Panc1 (cell line): ENCODE results near the gene TMEM163. TPM values are rescaled to one million over a fixed set of nuclear protein-coding genes. Genes with fewer than 3 reads are reported as not detected.

Source experiments
- ATAC-seq: fragments of 200-7000 bp; cut with Tn5 transposase; 2 replicates; pipeline ENCODE4 v1.9.1; 2020; ENCODE audit warnings: mild to moderate bottlenecking, moderate library complexity
- BruUV-seq: library from RNA; stranded (reverse); fragments of 400-500 nt; replicated peaks from 2 replicates; lab custom pipeline; 2021; lab: Mats Ljungman, UMichigan
- CTCF ChIA-PET: fragments of 300-600 bp; sonication (Branson Sonifier 250); formaldehyde crosslinking; loops from one replicate; lab custom pipeline; 2022; ENCODE audit warnings: antibody characterized with exemption; lab: Charles Lee
- POLR2A ChIA-PET: fragments of 300-600 bp; sonication (Branson Sonifier 250); formaldehyde crosslinking; loops from one replicate; lab custom pipeline; 2022; ENCODE audit warnings: antibody characterized with exemption; lab: Charles Lee
- DNase-seq: peaks from one replicate; pipeline ENCODE4 v3.0.0-alpha.2; 2010; ENCODE audit warnings: low read depth, low spot score
- H3K27ac ChIP-seq: 2 replicates; pipeline ENCODE4 v1.5.1; 2011; ENCODE audit warnings: mild to moderate bottlenecking, low read length, inconsistent platforms
- H3K27me3 ChIP-seq: fragments of 200-500 bp; sonication (Bioruptor generic); 2 replicates; pipeline ENCODE4 v1.6.0; 2014; ENCODE audit warnings: low read length, inconsistent platforms; ENCODE audit not compliant: control insufficient read depth, insufficient read depth
- H3K36me3 ChIP-seq: fragments of 200-500 bp; sonication (Bioruptor generic); 2 replicates; pipeline ENCODE4 v1.5.1; 2014; ENCODE audit warnings: inconsistent platforms, mild to moderate bottlenecking, low read length, moderate library complexity; ENCODE audit not compliant: control insufficient read depth, insufficient read depth
- H3K4me1 ChIP-seq: 2 replicates; pipeline ENCODE4 v1.5.1; 2011; ENCODE audit warnings: inconsistent platforms, mild to moderate bottlenecking, low read length, moderate library complexity; ENCODE audit not compliant: control insufficient read depth, insufficient read depth
- H3K4me3 ChIP-seq, 2 experiments: 2 replicates each; pipeline ENCODE4 v1.5.1; 2011 to 2012; ENCODE audit warnings: low read depth in 2 of 2, low read length in 2 of 2, mild to moderate bottlenecking in 2 of 2, inconsistent platforms in 1 of 2, moderate library complexity in 1 of 2
- H3K9me3 ChIP-seq: fragments of 200-500 bp; sonication (Bioruptor generic); 2 replicates; pipeline ENCODE4 v1.5.1; 2014; ENCODE audit warnings: low read depth, mild to moderate bottlenecking, inconsistent platforms, low read length, moderate library complexity; ENCODE audit not compliant: control insufficient read depth, insufficient read depth
- CTCF ChIP-seq: fragments of 450-650 bp; IDR thresholded peaks from 2 replicates; pipeline ENCODE4 v1.5.1; 2017; ENCODE audit warnings: mild to moderate bottlenecking
- POLR2AphosphoS5 ChIP-seq: IDR thresholded peaks from 2 replicates; pipeline ENCODE4 v1.6.1; 2012; ENCODE audit warnings: mild to moderate bottlenecking, low read depth, low read length, moderate library complexity
- SIN3A ChIP-seq: IDR thresholded peaks from 2 replicates; pipeline ENCODE4 v1.6.1; 2012; ENCODE audit warnings: low read depth, mild to moderate bottlenecking, low read length, moderate library complexity, borderline replicate concordance; ENCODE audit not compliant: insufficient read depth
- TCF7L2 ChIP-seq: IDR thresholded peaks from 2 replicates; pipeline ENCODE4 v1.6.1; 2011; ENCODE audit warnings: mild to moderate bottlenecking, low read depth, low read length, inconsistent platforms
- in situ Hi-C: cut with HindIII; loops from 2 replicates; pipeline ENCODE4 v1.10.0; 2016; ENCODE audit warnings: low sequenced_read_pairs, low pct_unique_long_range_greater_than_20kb
- intact Hi-C: fragments of 100-400 bp; cut with micrococcal nuclease; formaldehyde crosslinking; loops from one replicate; pipeline ENCODE4 v1.10.0; 2022; ENCODE audit not compliant: unreplicated experiment
- total RNA-seq: library from RNA; stranded (reverse); gene quantifications from one replicate; pipeline ENCODE4 v1.2.1, GENCODE V29; 2021; ENCODE audit not compliant: unreplicated experiment
- TF ChIP-seq, protein P1 (sequence below), 2 experiments: IDR thresholded peaks; 2 replicates each; pipeline ENCODE4 v1.6.1; 2011 to 2012; ENCODE audit warnings: low read depth in 2 of 2, control low read depth in 1 of 2, low read length in 1 of 2, mild to moderate bottlenecking in 1 of 2, moderate library complexity in 1 of 2; ENCODE audit not compliant: insufficient read depth in 1 of 2

Gene TMEM163
- total RNA-seq, 1 experiment from 2014 or later, result not detected

- intact Hi-C loops, result no loop called here
- DNase-seq, result no peak
These were observed 36.1 kb downstream of the TMEM163 start for GRCh38 chr2:134682726-134683125.

GRCh38 chr2:134681201-134681600, 37.6 kb downstream of the TMEM163 start:
- CTCF ChIA-PET, result no interaction called here

More at GRCh38 chr2:134682726-134683125, 36.1 kb downstream of the TMEM163 start:
- Histone ChIP-seq H3K4me1 (no peaks in the 10 kb centered on the region), H3K27ac (no peak overlapping the region), H3K9me3 (no peaks in the 10 kb centered on the region), H3K27me3 (0 out of 2 replicates have a peak, but pooled peaks cover 5% of the 10 kb centered on the region), H3K4me3 (no peak overlapping the region), H3K36me3 (no peaks in the 10 kb centered on the region)
- ChIA-PET CTCF (no interaction called here), POLR2A (no interaction called here)
- in situ Hi-C loops, result no loop called here
- BruUV-seq, result no TSS peak
- no peak for ATAC-seq
- TF ChIP-seq SIN3A (no peak), CTCF (no peak), POLR2AphosphoS5 (no peak), TCF7L2 (no peak)
- TF ChIP-seq, protein P1, sequence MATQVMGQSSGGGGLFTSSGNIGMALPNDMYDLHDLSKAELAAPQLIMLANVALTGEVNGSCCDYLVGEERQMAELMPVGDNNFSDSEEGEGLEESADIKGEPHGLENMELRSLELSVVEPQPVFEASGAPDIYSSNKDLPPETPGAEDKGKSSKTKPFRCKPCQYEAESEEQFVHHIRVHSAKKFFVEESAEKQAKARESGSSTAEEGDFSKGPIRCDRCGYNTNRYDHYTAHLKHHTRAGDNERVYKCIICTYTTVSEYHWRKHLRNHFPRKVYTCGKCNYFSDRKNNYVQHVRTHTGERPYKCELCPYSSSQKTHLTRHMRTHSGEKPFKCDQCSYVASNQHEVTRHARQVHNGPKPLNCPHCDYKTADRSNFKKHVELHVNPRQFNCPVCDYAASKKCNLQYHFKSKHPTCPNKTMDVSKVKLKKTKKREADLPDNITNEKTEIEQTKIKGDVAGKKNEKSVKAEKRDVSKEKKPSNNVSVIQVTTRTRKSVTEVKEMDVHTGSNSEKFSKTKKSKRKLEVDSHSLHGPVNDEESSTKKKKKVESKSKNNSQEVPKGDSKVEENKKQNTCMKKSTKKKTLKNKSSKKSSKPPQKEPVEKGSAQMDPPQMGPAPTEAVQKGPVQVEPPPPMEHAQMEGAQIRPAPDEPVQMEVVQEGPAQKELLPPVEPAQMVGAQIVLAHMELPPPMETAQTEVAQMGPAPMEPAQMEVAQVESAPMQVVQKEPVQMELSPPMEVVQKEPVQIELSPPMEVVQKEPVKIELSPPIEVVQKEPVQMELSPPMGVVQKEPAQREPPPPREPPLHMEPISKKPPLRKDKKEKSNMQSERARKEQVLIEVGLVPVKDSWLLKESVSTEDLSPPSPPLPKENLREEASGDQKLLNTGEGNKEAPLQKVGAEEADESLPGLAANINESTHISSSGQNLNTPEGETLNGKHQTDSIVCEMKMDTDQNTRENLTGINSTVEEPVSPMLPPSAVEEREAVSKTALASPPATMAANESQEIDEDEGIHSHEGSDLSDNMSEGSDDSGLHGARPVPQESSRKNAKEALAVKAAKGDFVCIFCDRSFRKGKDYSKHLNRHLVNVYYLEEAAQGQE (IDR thresholded peaks at IDR 0.05; ENCODE audit: insufficient read depth in 1 of 2, low read depth in 2 of 2, low read length in 1 of 2), result no peak

More at GRCh38 chr2:134681201-134681600, 37.6 kb downstream of the TMEM163 start:
- TF ChIP-seq POLR2AphosphoS5 (no peak), CTCF (no peak), SIN3A (no peak), TCF7L2 (no peak)
- TF ChIP-seq, protein P1 (IDR thresholded peaks at IDR 0.05; ENCODE audit: insufficient read depth in 1 of 2, low read depth in 2 of 2, low read length in 1 of 2), result no peak
- POLR2A ChIA-PET, result no interaction called here
- intact Hi-C loops (no loop called here), in situ Hi-C loops (no loop called here)
- ATAC-seq (no peak), DNase-seq (no peak)
- no peak overlapping the region for H3K27ac ChIP-seq
- H3K4me1 ChIP-seq, result no peaks in the 10 kb centered on the region
- no TSS peak for BruUV-seq
- no peaks in the 10 kb centered on the region for H3K36me3 ChIP-seq
- no peak overlapping the region for H3K4me3 ChIP-seq
- peaks cover 6% of the 10 kb centered on the region; the same call in 1 of the 2 replicates for H3K27me3 ChIP-seq
- H3K9me3 ChIP-seq, result no peaks in the 10 kb centered on the region
